Measurements from ENCODE around the gene CWC27.

Gene CWC27

GRCh38 chr5:64746446-64746845, 22.3 kb upstream of the CWC27 start:
- in situ Hi-C loops (cut with MboI; ENCODE audit: low pct_unique_long_range_greater_than_20kb, low sequenced_read_pairs, unreplicated experiment) = no loop called here
- DNase-seq (ENCODE audit: low spot score) = no peak
- TF ChIP-seq, protein P1, sequence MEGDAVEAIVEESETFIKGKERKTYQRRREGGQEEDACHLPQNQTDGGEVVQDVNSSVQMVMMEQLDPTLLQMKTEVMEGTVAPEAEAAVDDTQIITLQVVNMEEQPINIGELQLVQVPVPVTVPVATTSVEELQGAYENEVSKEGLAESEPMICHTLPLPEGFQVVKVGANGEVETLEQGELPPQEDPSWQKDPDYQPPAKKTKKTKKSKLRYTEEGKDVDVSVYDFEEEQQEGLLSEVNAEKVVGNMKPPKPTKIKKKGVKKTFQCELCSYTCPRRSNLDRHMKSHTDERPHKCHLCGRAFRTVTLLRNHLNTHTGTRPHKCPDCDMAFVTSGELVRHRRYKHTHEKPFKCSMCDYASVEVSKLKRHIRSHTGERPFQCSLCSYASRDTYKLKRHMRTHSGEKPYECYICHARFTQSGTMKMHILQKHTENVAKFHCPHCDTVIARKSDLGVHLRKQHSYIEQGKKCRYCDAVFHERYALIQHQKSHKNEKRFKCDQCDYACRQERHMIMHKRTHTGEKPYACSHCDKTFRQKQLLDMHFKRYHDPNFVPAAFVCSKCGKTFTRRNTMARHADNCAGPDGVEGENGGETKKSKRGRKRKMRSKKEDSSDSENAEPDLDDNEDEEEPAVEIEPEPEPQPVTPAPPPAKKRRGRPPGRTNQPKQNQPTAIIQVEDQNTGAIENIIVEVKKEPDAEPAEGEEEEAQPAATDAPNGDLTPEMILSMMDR (IDR thresholded peaks at IDR 0.05; ENCODE audit: extremely low read depth, insufficient read depth, missing control alignments) = no peak

DNA sequence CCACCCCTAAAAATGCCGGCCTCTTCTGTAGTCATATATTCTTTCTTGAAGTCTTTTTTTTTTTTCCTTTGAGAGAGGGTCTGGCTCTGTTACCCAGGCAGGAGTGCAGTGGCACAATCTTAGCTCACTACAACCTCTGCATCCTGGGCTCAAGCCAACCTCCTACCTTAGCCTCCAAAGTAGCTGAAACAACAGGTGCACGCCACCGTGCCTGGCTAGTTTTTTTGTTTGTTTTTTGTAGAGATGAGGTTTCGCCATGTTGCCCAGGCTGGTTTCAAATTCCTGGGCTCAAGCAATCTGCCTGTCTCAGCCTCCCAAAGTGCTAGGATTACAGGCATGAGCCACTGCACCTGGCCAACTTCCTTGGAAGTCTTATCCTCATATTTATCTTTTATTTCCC, 19.3 kb upstream of the CWC27 start:
- in situ Hi-C loops (cut with MboI; ENCODE audit: low pct_unique_long_range_greater_than_20kb, low sequenced_read_pairs, unreplicated experiment) = no loop called here
- TF ChIP-seq, protein P1 (IDR thresholded peaks at IDR 0.05; ENCODE audit: extremely low read depth, insufficient read depth, missing control alignments) = no peak
- DNase-seq (ENCODE audit: low spot score) = no peak

GRCh38 chr5:64754066-64754465, 14.7 kb upstream of the CWC27 start:
- TF ChIP-seq, protein P1 (IDR thresholded peaks at IDR 0.05; ENCODE audit: extremely low read depth, insufficient read depth, missing control alignments) = no peak
- in situ Hi-C loops (cut with MboI; ENCODE audit: low pct_unique_long_range_greater_than_20kb, low sequenced_read_pairs, unreplicated experiment) = no loop called here
- DNase-seq (ENCODE audit: low spot score) = no peak

GRCh38 chr5:64758901-64759300, 9.8 kb upstream of the CWC27 start:
- TF ChIP-seq, protein P1 (IDR thresholded peaks at IDR 0.05; ENCODE audit: extremely low read depth, insufficient read depth, missing control alignments) = no peak
- DNase-seq (ENCODE audit: low spot score) = no peak
- in situ Hi-C loops (cut with MboI; ENCODE audit: low pct_unique_long_range_greater_than_20kb, low sequenced_read_pairs, unreplicated experiment) = no loop called here

- TF ChIP-seq, protein P1 (IDR thresholded peaks at IDR 0.05; ENCODE audit: extremely low read depth, insufficient read depth, missing control alignments) = no peak
- in situ Hi-C loops (cut with MboI; ENCODE audit: low pct_unique_long_range_greater_than_20kb, low sequenced_read_pairs, unreplicated experiment) = no loop called here
- no peak for DNase-seq (ENCODE audit: low spot score)
These were observed 8.6 kb upstream of the CWC27 start for GRCh38 chr5:64759960-64760660.

DNA sequence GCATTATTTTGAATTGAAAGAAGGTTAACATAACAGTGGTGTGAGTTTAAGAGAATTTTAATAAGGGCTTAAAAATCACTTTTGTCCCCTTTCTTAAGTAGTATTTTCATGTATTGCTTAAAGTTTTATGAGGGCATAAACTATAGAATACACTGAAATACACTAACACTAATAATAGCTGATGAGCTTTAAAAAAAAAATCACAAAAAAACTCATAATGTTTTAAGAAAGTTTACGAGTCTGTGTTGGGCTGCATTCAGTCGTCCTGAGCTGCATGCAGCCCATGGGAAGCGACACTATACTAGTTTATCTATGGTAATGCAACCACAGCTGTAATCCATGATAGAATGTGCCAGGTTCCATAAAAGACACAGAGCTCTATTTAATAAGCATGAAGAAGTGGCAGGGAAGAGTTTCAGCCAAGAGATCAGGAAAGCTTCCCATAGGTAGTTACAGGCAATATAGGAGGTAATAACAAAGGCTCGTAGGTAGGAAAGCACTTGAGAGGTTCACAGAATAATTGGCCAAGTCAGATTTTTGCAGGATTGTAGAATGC, 4.7 kb upstream of the CWC27 start:
- TF ChIP-seq, protein P1 (IDR thresholded peaks at IDR 0.05; ENCODE audit: extremely low read depth, insufficient read depth, missing control alignments) = no peak
- in situ Hi-C loops (cut with MboI; ENCODE audit: low pct_unique_long_range_greater_than_20kb, low sequenced_read_pairs, unreplicated experiment) = no loop called here
- no peak for DNase-seq (ENCODE audit: low spot score)

All from GM13977 (cell line).